ENCODE measurements around the gene NEMF.

DNA sequence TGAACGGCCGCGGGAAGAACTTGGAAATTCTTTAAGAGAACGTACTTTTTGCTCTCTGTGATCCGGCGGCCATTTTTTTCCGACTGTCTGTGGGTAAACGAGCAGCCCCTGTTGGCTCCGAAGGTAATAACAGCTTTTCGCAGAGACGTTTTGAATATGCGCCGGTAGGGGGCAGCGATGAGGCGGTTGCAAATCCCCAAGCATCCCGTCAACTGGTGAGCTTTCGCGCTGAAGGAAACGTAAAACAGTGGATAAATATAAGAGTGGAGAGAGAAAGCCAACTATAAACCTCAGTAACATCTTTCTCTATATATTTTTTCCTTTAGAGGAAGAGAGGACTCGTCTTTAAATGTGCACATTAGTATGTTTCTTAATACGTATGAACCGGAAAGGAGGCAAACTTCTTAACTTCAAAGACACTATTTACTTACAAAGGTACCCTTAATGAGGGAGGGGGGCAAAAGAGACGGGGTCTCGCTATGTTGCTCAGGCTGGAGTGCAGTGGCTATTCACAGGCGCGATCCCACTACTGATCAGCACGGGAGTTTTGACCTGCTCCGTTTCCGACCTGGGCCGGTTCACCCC, 9.6 kb upstream of the NEMF start:
- TF ChIP-seq, protein P1, sequence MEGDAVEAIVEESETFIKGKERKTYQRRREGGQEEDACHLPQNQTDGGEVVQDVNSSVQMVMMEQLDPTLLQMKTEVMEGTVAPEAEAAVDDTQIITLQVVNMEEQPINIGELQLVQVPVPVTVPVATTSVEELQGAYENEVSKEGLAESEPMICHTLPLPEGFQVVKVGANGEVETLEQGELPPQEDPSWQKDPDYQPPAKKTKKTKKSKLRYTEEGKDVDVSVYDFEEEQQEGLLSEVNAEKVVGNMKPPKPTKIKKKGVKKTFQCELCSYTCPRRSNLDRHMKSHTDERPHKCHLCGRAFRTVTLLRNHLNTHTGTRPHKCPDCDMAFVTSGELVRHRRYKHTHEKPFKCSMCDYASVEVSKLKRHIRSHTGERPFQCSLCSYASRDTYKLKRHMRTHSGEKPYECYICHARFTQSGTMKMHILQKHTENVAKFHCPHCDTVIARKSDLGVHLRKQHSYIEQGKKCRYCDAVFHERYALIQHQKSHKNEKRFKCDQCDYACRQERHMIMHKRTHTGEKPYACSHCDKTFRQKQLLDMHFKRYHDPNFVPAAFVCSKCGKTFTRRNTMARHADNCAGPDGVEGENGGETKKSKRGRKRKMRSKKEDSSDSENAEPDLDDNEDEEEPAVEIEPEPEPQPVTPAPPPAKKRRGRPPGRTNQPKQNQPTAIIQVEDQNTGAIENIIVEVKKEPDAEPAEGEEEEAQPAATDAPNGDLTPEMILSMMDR (IDR thresholded peaks at IDR 0.05), result peak; percentile 100
- peak in 1 of 3 donors; percentile 8 for TF ChIP-seq POLR2AphosphoS5 (IDR thresholded peaks at IDR 0.05)
- TF ChIP-seq POLR2A (IDR thresholded peaks at IDR 0.05), result no peak
